Activated CD4-positive, alpha-beta memory T cell treated with anti-CD3 and anti-CD28 coated beads, Interleukin-2, amount 10 ng/mL, durations not matched to agents 7 days and 5 days (primary cell): ENCODE data around the gene KRT77. TPM values are rescaled to one million over a fixed set of nuclear protein-coding genes. Genes with fewer than 3 reads are reported as not detected.

ENCODE experiments used
- CTCF ChIA-PET: fragments of 350-600 bp; sonication (Branson Sonifier 250); formaldehyde crosslinking; loops from one replicate; lab custom pipeline; 2021; ENCODE audit warnings: antibody characterized with exemption, inconsistent platforms; lab: Charles Lee
- POLR2A ChIA-PET: fragments of 350-600 bp; sonication (Branson Sonifier 250); formaldehyde crosslinking; loops from one replicate; lab custom pipeline; 2021; ENCODE audit warnings: antibody characterized with exemption; lab: Charles Lee
- DNase-seq: peaks from one replicate; pipeline ENCODE4 v3.0.0-alpha.2; 2020
- H3K27ac Mint-ChIP-seq: one replicate; pipeline ENCODE4 v1.8.0; 2021; ENCODE audit warnings: mild to moderate bottlenecking, mixed read lengths
- H3K27me3 Mint-ChIP-seq: one replicate; pipeline ENCODE4 v1.8.0; 2021; ENCODE audit warnings: mixed read lengths
- H3K36me3 Mint-ChIP-seq: one replicate; pipeline ENCODE4 v1.8.0; 2021; ENCODE audit warnings: low read depth, mixed read lengths
- H3K4me1 Mint-ChIP-seq: one replicate; pipeline ENCODE4 v1.8.0; 2021; ENCODE audit warnings: mixed read lengths
- H3K4me3 Mint-ChIP-seq: one replicate; pipeline ENCODE4 v1.8.0; 2021; ENCODE audit warnings: mild to moderate bottlenecking, mixed read lengths
- H3K9me3 Mint-ChIP-seq: one replicate; pipeline ENCODE4 v1.8.0; 2021; ENCODE audit warnings: mixed read lengths
- total RNA-seq, 2 experiments: library from RNA; stranded (reverse); gene quantifications; one replicate each; pipeline ENCODE4 v1.2.3, GENCODE V29; 2021

Gene KRT77
- total RNA-seq, 2 experiments from 2014 or later = not detected

- H3K27me3 Mint-ChIP-seq = peaks cover 20% of the 10 kb centered on the region
- CTCF ChIA-PET = no interaction called here
- H3K27ac Mint-ChIP-seq = no peak overlapping the region
- POLR2A ChIA-PET = no interaction called here
- H3K36me3 Mint-ChIP-seq = no peaks in the 10 kb centered on the region
- no peaks in the 10 kb centered on the region for H3K9me3 Mint-ChIP-seq
- H3K4me3 Mint-ChIP-seq = no peak overlapping the region
- no peaks in the 10 kb centered on the region for H3K4me1 Mint-ChIP-seq
- no peak for DNase-seq
These were observed 6.2 kb downstream of the KRT77 start for GRCh38 chr12:52697058-52697582.

DNA sequence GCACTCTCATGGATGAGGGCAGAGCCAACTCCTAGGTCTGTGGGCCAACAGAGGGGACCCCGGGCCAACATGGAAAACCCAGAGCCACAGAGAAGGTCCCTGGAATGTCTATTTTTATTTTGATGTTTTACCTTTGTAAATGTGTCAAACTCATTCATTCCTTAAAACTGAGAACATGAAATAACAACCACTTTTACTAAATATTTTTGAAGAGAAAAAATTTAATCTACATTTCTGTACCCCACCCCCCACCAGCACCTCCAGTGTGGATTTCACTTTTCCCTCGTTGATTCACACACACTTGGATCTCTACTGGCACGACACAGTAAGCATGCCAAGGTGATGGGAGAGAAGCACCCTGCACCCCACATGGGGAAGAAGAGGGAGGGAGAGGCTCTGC, 6.7 kb downstream of the KRT77 start:
- no peak for DNase-seq
- Mint-ChIP-seq H3K36me3 (no peaks in the 10 kb centered on the region), H3K4me1 (peaks cover 1% of the 10 kb centered on the region), H3K9me3 (no peaks in the 10 kb centered on the region), H3K27ac (no peak overlapping the region), H3K27me3 (peaks cover 25% of the 10 kb centered on the region), H3K4me3 (no peak overlapping the region)
- CTCF ChIA-PET = no interaction called here
- POLR2A ChIA-PET = no interaction called here

DNA sequence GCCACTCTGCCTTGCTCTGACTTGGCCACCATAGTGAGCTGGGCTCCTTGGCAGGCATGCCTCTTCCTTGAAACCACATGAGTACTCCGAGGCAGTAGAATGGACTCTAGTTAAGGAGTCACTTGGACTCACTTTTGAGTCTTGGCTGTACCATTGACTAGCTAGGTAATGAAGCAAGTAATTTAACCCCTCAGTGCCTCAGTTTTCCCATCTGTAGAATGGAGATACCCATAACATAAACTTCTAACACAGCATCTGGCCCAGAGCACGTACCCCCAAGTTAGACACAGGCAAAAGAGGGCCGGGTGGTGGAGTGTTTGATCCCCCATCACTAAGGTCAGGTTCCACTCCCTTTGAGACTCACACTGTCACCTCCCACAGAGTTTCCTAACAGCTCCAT, 8.3 kb downstream of the KRT77 start:
- H3K4me3 Mint-ChIP-seq = no peak overlapping the region
- ChIA-PET CTCF (no interaction called here), POLR2A (no interaction called here)
- H3K27ac Mint-ChIP-seq = no peak overlapping the region
- peaks cover 11% of the 10 kb centered on the region for H3K4me1 Mint-ChIP-seq
- no peaks in the 10 kb centered on the region for H3K9me3 Mint-ChIP-seq
- DNase-seq = no peak
- H3K36me3 Mint-ChIP-seq = no peaks in the 10 kb centered on the region
- H3K27me3 Mint-ChIP-seq = peaks cover 37% of the 10 kb centered on the region

DNA sequence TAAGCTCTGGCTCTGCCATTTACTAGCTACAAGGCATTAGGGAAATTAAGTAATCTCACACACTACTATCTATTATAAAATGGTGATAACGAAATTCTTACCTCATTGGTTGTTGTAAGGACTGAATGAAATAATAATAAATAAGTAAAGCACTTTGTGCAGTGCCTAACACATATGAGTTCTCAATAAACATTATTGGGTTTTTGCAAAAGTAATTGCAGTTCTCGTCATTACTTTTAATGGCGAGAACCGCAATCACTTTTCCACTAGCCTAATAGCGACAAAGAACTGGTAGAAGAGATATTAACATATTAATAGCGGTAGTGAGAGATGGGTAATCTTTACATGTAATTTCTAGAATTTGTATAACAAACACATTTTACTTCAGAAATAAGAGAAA, 9.2 kb downstream of the KRT77 start:
- DNase-seq = no peak
- CTCF ChIA-PET = no interaction called here
- Mint-ChIP-seq H3K9me3 (no peaks in the 10 kb centered on the region), H3K4me1 (peaks cover 11% of the 10 kb centered on the region), H3K36me3 (no peaks in the 10 kb centered on the region), H3K27me3 (peaks cover 43% of the 10 kb centered on the region), H3K27ac (no peak overlapping the region), H3K4me3 (no peak overlapping the region)
- POLR2A ChIA-PET = no interaction called here

GRCh38 chr12:52693261-52693660, 10.1 kb downstream of the KRT77 start:
- no peak overlapping the region for H3K27ac Mint-ChIP-seq
- H3K4me1 Mint-ChIP-seq = peaks cover 11% of the 10 kb centered on the region
- CTCF ChIA-PET = no interaction called here
- peaks cover 50% of the 10 kb centered on the region for H3K27me3 Mint-ChIP-seq
- no peaks in the 10 kb centered on the region for H3K36me3 Mint-ChIP-seq
- H3K4me3 Mint-ChIP-seq = no peak overlapping the region
- H3K9me3 Mint-ChIP-seq = no peaks in the 10 kb centered on the region
- no peak for DNase-seq
- POLR2A ChIA-PET = no interaction called here

GRCh38 chr12:52692254-52692653, 11.1 kb downstream of the KRT77 start:
- H3K4me3 Mint-ChIP-seq = no peak overlapping the region
- POLR2A ChIA-PET = interaction anchor here (1.4 kb wide), 1 partner anchor 11 kb away, joined by 4 read pairs; the partner anchor contains the start of gene KRT1
- peaks cover 11% of the 10 kb centered on the region for H3K4me1 Mint-ChIP-seq
- no peak for DNase-seq
- peaks cover 52% of the 10 kb centered on the region for H3K27me3 Mint-ChIP-seq
- CTCF ChIA-PET = no interaction called here
- no peaks in the 10 kb centered on the region for H3K36me3 Mint-ChIP-seq
- no peaks in the 10 kb centered on the region for H3K9me3 Mint-ChIP-seq
- no peak overlapping the region for H3K27ac Mint-ChIP-seq

DNA sequence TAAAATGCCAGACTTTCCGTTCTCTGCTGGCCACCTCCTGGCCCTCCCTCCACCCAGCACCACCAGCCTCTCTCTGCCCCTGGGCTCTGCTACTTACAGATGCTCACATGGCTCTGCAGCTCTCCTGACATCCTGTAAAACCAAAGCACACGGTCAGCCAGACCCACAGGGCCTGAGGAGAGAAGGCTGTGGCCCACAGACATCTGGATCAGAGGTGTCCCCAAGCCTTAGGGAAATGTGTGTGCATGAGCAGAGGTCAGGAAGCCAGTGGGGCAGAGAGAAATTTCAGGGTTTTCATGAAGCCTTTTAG, 11.5 kb downstream of the KRT77 start:
- Mint-ChIP-seq H3K36me3 (no peaks in the 10 kb centered on the region), H3K4me3 (no peak overlapping the region), H3K27ac (no peak overlapping the region), H3K9me3 (no peaks in the 10 kb centered on the region), H3K27me3 (peaks cover 55% of the 10 kb centered on the region), H3K4me1 (peaks cover 11% of the 10 kb centered on the region)
- CTCF ChIA-PET = interaction anchor here (1.1 kb wide), 1 partner anchor 11 kb away, joined by 4 read pairs; the partner anchor contains the start of gene KRT1
- no peak for DNase-seq
- POLR2A ChIA-PET = interaction anchor here (1.4 kb wide), 1 partner anchor 11 kb away, joined by 4 read pairs; the partner anchor contains the start of gene KRT1

DNA sequence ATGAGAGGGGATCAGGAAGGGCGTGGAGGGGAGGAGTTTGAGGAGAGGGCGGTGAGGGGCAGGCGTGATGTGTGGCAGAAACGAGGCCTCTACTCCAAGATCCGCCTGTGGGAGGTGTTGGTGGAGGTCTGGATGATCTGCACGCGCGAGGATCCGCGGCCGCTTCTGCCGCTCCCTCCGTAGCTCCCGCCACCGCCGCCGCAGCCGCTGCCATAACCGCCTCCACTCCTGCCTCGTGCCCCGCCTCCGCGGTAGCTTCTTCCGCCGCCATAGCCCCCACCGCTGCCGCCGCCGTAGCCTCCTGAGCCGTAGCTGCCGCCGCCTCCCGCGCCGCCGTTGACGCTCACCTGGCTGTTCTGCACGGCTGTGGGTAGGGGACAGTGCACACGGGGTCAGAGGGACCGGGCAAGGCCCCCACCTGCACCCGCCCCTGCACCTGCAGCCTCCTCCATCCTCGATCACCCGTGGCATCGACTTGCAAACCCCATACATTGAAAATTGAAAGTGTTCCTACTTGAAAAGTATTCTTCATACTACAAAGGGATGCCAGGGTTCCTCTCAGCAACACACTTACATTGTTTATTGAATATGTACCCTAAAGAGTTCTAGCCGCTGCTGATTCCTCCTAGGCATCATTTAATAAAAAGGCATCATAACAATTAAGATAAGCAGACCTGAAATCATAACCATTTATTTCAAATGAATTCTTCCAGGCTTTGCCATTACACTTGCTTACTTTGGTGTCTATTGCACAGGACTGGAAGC, 12.1 kb downstream of the KRT77 start:
- H3K4me3 Mint-ChIP-seq = peak overlapping the region; percentile 57
- CTCF ChIA-PET = interaction anchor here (1.1 kb wide), 1 partner anchor 11 kb away, joined by 4 read pairs; the partner anchor contains the start of gene KRT1
- DNase-seq = peak; percentile 48
- peaks cover 11% of the 10 kb centered on the region for H3K4me1 Mint-ChIP-seq
- H3K9me3 Mint-ChIP-seq = no peaks in the 10 kb centered on the region
- POLR2A ChIA-PET = interaction anchor here (1.4 kb wide), 1 partner anchor 10 kb away, joined by 4 read pairs; the partner anchor contains the start of gene KRT1
- no peak overlapping the region for H3K27ac Mint-ChIP-seq
- H3K36me3 Mint-ChIP-seq = no peaks in the 10 kb centered on the region
- H3K27me3 Mint-ChIP-seq = peaks cover 61% of the 10 kb centered on the region

- CTCF ChIA-PET = interaction anchor here (1.1 to 1.3 kb wide), 2 partner anchors 10 to 190 kb away, joined by 4 to 5 read pairs; partner anchors contain the start of gene KRT1
- peak overlapping the region; percentile 57 for H3K4me3 Mint-ChIP-seq
- H3K9me3 Mint-ChIP-seq = no peaks in the 10 kb centered on the region
- peaks cover 11% of the 10 kb centered on the region for H3K4me1 Mint-ChIP-seq
- H3K27me3 Mint-ChIP-seq = peaks cover 60% of the 10 kb centered on the region
- DNase-seq = no peak
- H3K36me3 Mint-ChIP-seq = no peaks in the 10 kb centered on the region
- POLR2A ChIA-PET = interaction anchor here (1.4 kb wide), 1 partner anchor 10 kb away, joined by 4 read pairs; the partner anchor contains the start of gene KRT1
- H3K27ac Mint-ChIP-seq = no peak overlapping the region
These were observed 12.8 kb downstream of the KRT77 start for GRCh38 chr12:52690351-52691075.

DNA sequence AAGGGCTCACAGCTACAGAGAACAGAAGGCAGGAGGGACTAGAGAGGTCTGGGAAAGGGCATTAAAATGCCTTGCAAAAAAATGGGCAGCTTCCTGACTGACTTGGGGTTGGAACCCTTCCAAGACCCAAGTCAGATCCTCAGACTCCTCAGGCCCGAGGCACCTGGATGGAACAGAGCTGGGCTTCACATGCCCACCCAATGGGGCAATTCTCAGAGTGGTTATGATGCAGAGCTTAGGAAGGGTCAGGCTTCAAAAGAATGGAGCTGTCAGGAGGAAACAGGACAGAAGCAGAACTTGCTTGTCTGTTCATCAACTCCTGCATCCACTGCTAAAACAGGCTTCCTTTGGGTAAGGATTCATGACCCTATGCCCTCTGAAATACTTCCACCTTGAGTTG, 13.4 kb downstream of the KRT77 start:
- DNase-seq = no peak
- Mint-ChIP-seq H3K9me3 (no peaks in the 10 kb centered on the region), H3K4me1 (peaks cover 11% of the 10 kb centered on the region), H3K4me3 (no peak overlapping the region), H3K36me3 (no peaks in the 10 kb centered on the region), H3K27me3 (peaks cover 60% of the 10 kb centered on the region), H3K27ac (no peak overlapping the region)
- ChIA-PET POLR2A (no interaction called here), CTCF (interaction anchor here (1.3 kb wide), 1 partner anchor 190 kb away, joined by 5 read pairs; no protein-coding TSS in a partner anchor)

GRCh38 chr12:52689239-52689638, 14.1 kb downstream of the KRT77 start:
- peaks cover 11% of the 10 kb centered on the region for H3K4me1 Mint-ChIP-seq
- peaks cover 64% of the 10 kb centered on the region for H3K27me3 Mint-ChIP-seq
- no peak overlapping the region for H3K27ac Mint-ChIP-seq
- ChIA-PET CTCF (interaction anchor here (1.3 kb wide), 1 partner anchor 191 kb away, joined by 5 read pairs; no protein-coding TSS in a partner anchor), POLR2A (no interaction called here)
- no peaks in the 10 kb centered on the region for H3K36me3 Mint-ChIP-seq
- H3K9me3 Mint-ChIP-seq = no peaks in the 10 kb centered on the region
- H3K4me3 Mint-ChIP-seq = no peak overlapping the region
- DNase-seq = no peak

GRCh38 chr12:52688481-52688880, 14.8 kb downstream of the KRT77 start:
- Mint-ChIP-seq H3K4me1 (peaks cover 11% of the 10 kb centered on the region), H3K4me3 (no peak overlapping the region), H3K9me3 (no peaks in the 10 kb centered on the region), H3K27me3 (peaks cover 72% of the 10 kb centered on the region), H3K27ac (no peak overlapping the region), H3K36me3 (no peaks in the 10 kb centered on the region)
- no peak for DNase-seq
- ChIA-PET POLR2A (no interaction called here), CTCF (interaction anchor here (0.5 kb wide), 1 partner anchor 15 kb away, joined by 3 read pairs; the partner anchor contains the start of gene KRT77)
